Measurements from ENCODE around the gene HS6ST3.

The HS6ST3 gene

GRCh38 chr13:96553796-96554195 lies 463.9 kb downstream of the HS6ST3 start:
- no peak for FAIRE-seq

- no peak for FAIRE-seq
These were observed 483.7 kb downstream of the HS6ST3 start for GRCh38 chr13:96573563-96573962.

- no peak for FAIRE-seq
These were observed 485.8 kb downstream of the HS6ST3 start for GRCh38 chr13:96575423-96576320.

GRCh38 chr13:96581741-96582140 lies 491.8 kb downstream of the HS6ST3 start:
- no peak for FAIRE-seq

GRCh38 chr13:96615252-96615651 lies 525.3 kb downstream of the HS6ST3 start:
- FAIRE-seq: no peak

GRCh38 chr13:96617528-96617927 lies 527.6 kb downstream of the HS6ST3 start:
- no peak for FAIRE-seq

- no peak for FAIRE-seq
These were observed 531.8 kb downstream of the HS6ST3 start for GRCh38 chr13:96621634-96622183.

- no peak for FAIRE-seq
These were observed 539.4 kb downstream of the HS6ST3 start for GRCh38 chr13:96629331-96629730.

- no peak for FAIRE-seq
These were observed 542.8 kb downstream of the HS6ST3 start for GRCh38 chr13:96632536-96633320.

GRCh38 chr13:96636001-96636709 lies 546.2 kb downstream of the HS6ST3 start:
- FAIRE-seq: no peak

GRCh38 chr13:96637039-96637438 lies 547.1 kb downstream of the HS6ST3 start:
- no peak for FAIRE-seq

GRCh38 chr13:96646101-96646500 lies 556.2 kb downstream of the HS6ST3 start:
- no peak for FAIRE-seq

GRCh38 chr13:96646515-96647211 lies 556.8 kb downstream of the HS6ST3 start:
- FAIRE-seq: no peak

- FAIRE-seq: no peak
These were observed 560.5 kb downstream of the HS6ST3 start for GRCh38 chr13:96650301-96650886.

GRCh38 chr13:96651598-96651997 lies 561.7 kb downstream of the HS6ST3 start:
- no peak for FAIRE-seq

- no peak for FAIRE-seq
These were observed 562.6 kb downstream of the HS6ST3 start for GRCh38 chr13:96652506-96652905.

GRCh38 chr13:96661612-96662011 lies 571.7 kb downstream of the HS6ST3 start:
- FAIRE-seq: no peak

GRCh38 chr13:96662036-96662435 lies 572.1 kb downstream of the HS6ST3 start:
- FAIRE-seq: no peak

- no peak for FAIRE-seq
These were observed 577.5 kb downstream of the HS6ST3 start for GRCh38 chr13:96667294-96668018.

- FAIRE-seq: no peak
These were observed 581.2 kb downstream of the HS6ST3 start for GRCh38 chr13:96671073-96671472.

GRCh38 chr13:96672016-96672415 lies 582.1 kb downstream of the HS6ST3 start:
- no peak for FAIRE-seq
